OCI-LY3 (cell line): ENCODE data around the gene TVP23C.
"Not testable (repeated sequence)": the region's sequence is repeated elsewhere in the genome, so short reads cannot be mapped to it uniquely, and the experiment has no call there.

Source experiments
- EZH2phosphoT487 ChIP-seq: fragments of 200-600 bp; shearing (Covaris generic); IDR thresholded peaks from 2 replicates; pipeline ENCODE4 v1.6.1; 2018; ENCODE audit warnings: antibody characterized with exemption, mixed run types, low read depth
- TF ChIP-seq, protein P1 (sequence below): fragments of 200-600, 300-600 bp; sonication (generic); IDR thresholded peaks from 2 replicates; pipeline ENCODE4 v1.5.1; 2014; ENCODE audit warnings: antibody characterized with exemption, low read length, low read depth

DNA sequence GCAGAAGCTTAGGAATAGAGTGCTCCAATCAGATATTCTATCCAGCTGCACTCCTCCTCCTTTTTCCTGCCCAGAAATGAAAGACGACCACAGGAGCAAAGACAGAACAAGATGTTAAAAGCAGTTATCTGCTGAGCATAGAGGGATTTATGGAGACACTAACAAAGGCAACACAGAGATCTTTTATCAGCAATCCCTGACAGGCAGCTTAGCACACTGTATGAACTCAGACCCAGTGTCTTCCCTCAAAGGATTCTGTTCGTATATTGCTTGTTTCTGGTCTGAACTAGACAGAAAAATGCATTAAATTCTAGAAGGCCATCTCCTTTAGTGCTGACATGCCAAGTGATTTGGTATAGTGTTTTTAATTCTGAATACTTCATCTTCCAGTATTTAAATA lies 16.7 kb downstream of the TVP23C start:
- TF ChIP-seq, protein P1, sequence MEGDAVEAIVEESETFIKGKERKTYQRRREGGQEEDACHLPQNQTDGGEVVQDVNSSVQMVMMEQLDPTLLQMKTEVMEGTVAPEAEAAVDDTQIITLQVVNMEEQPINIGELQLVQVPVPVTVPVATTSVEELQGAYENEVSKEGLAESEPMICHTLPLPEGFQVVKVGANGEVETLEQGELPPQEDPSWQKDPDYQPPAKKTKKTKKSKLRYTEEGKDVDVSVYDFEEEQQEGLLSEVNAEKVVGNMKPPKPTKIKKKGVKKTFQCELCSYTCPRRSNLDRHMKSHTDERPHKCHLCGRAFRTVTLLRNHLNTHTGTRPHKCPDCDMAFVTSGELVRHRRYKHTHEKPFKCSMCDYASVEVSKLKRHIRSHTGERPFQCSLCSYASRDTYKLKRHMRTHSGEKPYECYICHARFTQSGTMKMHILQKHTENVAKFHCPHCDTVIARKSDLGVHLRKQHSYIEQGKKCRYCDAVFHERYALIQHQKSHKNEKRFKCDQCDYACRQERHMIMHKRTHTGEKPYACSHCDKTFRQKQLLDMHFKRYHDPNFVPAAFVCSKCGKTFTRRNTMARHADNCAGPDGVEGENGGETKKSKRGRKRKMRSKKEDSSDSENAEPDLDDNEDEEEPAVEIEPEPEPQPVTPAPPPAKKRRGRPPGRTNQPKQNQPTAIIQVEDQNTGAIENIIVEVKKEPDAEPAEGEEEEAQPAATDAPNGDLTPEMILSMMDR = not testable (repeated sequence)
- not testable (repeated sequence) for TF ChIP-seq EZH2phosphoT487
